NCI-H345 treated with DMSO at 0.1 percent for 48 hours (cell line): ENCODE results near the gene STAB2.

Experiments used
- DNase-seq: peaks from one replicate; lab custom pipeline; 2025; ENCODE audit not compliant: unreplicated experiment; lab: John Stamatoyannopoulos, UW

The STAB2 gene

DNA sequence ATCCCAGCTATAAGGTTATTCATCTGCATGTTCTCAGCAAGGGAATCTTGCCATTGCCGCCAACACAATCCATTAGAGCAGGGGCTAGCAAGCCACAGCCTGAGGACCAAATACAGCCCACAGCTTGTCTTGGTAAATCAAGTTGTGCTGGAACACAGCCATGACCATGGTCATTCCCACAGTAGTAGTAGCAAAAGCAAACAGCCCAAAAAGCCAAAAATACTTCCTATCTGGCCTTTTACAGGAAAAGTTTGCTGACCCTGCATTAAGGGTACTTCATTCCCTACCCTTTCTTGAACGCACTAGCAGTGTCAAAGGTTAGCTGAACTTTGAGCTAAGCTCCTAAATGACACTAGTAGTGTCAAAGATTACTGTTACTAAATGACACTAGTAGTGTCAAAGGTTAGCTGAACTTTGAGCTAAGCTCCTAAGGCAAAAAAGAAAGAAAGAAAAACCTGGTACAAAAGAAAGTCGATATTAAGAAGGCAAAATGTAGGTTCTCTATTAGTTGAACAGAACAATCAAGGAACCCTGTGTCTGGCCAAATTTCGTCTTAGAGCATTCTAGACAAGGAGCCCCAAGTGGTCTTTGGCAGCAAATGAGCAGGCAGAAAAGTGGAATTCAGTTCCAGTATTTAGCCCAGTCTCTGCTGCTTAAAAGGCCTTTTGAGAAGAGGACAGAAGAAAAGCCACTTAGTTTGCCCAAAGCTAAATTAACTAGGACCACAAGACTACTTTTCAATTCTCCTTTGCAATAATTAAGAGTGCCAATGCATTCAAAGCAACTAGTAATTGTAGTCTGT lies 186.2 kb downstream of the STAB2 start:
- DNase-seq, result no peak

GRCh38 chr12:103774977-103775560 lies 188.0 kb downstream of the STAB2 start:
- no peak for DNase-seq

- DNase-seq, result no peak
Measured at GRCh38 chr12:103778781-103779180, 191.7 kb downstream of the STAB2 start.

DNA sequence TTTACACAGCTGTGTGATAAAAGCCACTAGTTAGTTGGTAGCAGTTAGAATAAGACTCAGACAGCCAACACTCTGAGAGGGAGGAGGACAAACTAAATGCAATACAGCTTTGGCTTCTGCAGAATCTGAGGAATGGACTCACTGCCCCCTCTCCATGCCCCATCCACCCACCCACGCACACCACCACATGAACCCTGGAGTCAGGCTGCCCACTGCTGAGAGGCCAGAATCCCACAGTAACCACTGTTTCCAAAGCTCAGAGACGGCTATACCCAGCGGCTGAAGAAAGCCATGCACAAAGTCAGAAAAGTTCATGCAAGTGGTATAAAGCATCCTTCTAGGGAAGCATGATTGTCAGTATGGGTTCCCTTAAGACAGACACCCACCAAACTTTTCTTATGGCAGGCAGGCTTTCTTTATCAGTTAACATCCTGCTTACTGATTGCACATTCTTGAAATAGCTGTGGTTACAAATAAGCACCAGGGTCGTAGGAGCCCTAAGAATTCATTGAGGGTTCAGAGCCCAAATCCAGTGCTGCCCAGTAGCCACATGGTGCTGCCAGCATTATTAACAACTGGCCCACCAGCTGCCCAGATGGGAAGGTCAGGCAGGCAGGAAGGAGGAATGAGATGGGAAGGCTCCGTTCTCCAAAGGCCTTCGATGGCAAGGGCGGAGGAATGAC lies 192.5 kb downstream of the STAB2 start:
- DNase-seq, result peak; percentile 100

DNA sequence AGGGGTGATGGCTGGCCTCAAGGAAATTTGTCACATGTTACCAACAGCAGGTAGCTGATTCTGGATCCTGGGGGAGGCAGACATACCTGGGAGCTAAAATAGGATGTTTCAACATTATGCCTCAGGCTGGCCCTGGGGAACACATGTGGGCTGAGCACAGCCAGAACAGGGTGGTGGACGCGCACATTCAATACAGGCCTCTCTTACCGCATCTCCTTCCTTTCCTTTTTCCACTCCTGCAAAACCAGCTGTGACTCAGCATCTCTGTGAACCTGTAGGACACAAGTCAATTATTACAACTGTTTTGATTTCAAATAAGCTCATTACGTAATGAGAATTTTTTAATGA lies 193.0 kb downstream of the STAB2 start:
- no peak for DNase-seq

GRCh38 chr12:103780992-103781391 lies 193.9 kb downstream of the STAB2 start:
- no peak for DNase-seq

DNA sequence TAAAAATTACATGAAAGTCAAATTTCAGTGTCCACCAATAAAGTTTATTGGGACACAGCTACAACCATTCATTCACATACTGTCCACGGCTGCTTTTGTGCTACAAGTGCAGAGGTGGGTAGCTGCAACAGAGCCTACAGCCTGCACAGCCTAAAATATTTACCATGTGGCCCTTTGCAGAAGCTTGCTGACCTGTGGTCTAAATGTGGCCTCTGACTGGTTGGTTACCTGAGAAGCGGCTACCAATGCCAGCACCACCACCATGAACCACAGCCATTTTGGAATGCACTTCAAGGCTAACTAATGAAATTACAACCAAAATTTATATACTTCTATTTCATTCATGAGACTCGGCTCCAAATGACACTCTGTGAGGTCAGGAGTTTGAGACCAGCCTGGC lies 195.3 kb downstream of the STAB2 start:
- DNase-seq, result no peak

DNA sequence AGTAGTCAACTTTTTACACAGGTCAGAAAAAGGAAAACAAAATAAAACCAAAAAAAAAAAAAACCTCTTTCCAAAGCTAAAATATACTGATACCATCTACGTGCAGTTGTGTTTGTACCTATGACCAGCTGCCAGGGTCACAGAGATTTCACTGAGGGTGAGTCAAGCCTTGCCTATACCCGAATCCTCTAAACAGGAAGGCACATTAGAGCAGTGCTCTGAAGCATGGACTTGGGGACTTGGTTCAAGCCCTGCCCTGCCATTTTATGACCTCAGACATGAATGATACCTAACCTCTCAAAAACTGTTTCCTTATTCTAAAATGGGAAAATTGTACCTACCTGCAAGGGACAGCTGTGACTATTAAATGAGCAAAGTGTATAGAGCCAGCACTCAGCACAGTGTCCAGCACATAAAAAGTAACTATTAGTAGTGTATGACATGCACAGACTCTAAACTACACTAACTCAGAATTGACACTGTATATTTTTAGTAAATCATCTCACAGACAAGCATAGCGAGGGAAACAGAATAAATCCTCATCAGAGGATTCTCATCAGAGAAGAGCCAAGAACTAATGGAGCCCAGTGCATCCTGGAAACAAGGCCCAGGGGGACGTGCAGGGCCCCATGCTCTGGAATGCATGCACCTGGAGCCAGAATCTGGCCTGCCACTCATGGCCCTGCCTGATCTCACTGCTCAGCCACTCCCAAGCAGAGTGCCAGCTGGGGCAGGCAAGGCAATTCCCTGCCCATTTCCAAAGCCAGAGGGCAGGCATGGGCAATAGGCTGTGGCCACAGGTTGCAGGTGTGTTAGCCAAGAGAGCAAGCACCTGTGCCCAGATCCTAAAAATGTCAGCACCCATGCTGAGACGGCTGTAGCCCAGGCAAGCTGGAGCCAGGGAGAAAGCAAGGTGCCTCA lies 196.9 kb downstream of the STAB2 start:
- no peak for DNase-seq

- no peak for DNase-seq
Measured at GRCh38 chr12:103785243-103786031, 198.4 kb downstream of the STAB2 start.

DNA sequence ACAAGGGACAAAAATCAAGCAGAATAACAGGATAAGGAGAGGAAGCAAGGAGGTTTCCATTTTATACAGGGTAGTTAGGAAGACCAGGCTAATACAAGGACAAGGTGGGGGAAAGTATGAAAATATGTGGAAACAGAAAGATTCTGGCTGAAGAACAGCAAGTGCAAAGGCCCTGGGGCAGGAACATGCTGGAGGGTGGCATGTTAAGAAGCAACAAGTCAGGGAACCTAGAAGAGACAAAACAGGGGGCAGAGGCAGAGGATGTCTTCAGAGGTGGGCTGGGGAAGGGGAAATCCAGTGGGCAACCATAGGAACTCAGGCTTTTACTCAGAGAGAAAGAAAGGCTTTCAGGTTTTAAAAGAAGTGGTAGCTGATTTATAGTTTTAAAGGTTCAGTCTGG lies 199.1 kb downstream of the STAB2 start:
- no peak for DNase-seq

DNA sequence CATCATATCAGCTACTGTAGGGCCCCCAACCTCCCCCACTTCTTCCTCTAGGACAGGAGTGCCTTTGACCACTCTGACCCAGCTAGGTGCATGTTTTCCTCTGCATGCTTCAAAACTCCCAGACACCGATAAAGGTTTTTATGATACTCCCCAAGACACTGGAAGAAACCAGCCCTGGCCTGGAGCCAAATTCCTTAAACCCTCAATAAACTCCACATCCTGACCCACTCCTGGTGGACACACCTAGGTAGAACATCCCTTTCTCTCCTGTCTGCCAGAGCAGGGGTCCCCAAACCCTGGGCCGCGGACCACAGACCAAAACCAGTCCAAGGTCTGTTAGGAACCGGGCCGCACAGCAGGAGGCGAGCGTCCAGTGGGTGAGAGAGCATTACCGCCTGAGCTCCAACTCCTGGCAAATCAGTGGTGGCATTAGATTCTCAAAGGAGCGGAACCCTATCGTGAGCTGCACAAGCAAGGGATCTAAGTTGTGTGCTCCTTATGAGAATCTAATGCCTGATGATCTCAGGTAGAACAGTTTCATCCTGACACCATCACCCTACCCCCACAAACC lies 204.4 kb downstream of the STAB2 start:
- no peak for DNase-seq

- DNase-seq, result no peak
Measured at GRCh38 chr12:103793046-103793445, 206.0 kb downstream of the STAB2 start.

- no peak for DNase-seq
Measured at GRCh38 chr12:103793512-103794045, 206.5 kb downstream of the STAB2 start.

DNA sequence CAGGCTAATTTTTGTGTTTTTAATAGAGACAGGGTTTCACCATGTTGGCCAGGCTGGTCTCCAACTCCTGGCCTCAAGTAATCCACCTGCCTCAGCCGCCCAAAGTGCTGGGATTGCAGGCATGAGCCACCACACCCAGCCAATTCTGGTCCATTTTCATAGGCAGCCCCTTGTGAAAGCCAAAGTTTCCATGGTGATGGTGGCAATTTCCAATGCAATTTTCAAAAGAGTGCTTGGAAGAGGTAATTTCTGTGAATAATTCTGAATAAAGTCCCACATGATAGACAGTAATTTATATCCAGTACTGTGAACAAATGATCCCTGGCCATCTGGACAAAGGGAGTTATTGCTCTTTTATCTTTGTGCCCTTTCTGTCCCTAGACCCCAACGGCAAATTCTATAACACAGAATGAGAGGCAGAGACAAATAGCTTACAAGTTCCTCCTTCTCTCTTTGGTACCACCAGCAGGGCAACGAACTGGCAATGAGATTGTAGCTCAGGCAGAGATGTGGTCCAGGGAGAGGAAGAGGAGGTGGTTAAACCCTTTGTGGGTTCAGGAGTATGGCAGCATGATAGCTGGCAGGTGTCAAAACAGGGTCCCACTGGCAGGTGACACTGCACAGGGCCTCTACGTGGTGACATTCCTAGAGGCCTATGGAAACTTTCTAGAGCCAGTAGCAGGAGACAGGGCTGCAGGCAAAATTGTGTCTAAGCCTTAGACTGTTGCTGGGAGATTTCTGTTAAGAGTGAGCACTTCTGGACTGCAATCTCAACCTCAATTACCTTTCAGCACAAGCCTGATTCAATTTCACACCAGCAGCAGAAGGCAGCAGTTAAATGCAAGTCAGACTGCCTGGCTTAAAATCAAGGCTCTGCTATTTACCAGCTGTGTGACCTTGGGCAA lies 207.5 kb downstream of the STAB2 start:
- DNase-seq, result no peak

GRCh38 chr12:103798586-103798985 lies 211.5 kb downstream of the STAB2 start:
- DNase-seq, result no peak

DNA sequence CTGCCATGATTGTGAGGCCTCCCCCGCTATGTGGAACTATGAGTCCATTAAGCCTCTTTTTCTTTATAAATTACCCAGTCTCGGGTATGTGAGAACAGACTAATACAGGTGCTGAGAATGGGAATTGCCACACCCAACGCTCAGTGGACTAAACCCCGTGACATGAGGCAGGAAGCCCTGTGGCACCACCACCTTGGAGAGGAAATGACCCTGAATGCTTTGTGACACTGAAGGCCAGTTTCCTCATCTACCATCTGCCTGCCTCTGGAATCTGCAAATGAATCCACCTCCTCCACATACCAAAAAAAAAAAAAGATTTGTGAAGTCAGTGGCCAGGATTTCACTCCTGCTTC lies 212.4 kb downstream of the STAB2 start:
- DNase-seq, result no peak

DNA sequence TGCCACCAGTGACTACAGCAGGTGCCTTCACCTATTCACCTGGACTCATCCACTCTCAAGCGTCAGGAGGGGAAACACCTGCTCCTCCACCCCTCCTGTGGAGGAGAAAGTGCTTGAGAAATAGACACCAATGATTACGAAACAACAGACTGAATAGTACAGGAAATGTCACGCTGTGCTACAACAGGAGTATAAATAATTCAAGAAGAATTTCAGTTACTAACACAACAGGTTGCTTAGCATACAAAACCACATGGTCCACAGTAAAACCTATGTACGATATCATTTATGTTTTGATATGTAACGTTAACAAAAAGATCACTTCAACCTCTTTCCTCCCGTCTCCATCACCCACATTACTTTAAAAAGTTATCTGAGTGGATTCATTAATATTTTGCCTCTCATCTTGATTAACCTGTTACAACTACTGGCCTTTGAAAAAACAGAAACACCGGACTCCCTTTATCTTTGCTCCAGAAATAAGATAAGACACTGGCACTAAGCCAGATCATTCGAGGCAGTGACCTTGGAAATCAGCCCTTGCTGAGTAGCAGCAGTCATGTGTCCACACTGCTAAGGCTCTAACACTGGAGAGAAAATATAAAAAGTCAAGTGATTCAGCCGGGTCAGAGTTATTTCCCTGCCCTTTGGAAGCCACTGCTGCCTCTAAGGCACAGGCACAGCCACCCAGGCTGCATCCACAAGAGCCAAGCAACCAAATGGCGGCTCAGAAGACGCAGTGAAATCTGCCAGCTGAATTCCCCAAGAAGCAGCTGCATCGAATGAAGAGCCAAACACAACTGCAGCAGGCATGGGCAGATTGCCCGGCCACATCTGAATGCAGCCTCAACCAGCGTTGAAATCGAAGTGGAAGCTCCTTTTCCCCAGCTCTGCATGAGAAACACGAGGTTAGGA lies 213.0 kb downstream of the STAB2 start:
- DNase-seq, result peak; percentile 96
